ENCODE measurements around the gene IQGAP1. TPM values are rescaled to one million over a fixed set of nuclear protein-coding genes. Genes with fewer than 3 reads are reported as not detected.
"Not testable (repeated sequence)": the region's sequence is repeated elsewhere in the genome, so short reads cannot be mapped to it uniquely, and the experiment has no call there.

Gene IQGAP1
- polyA plus RNA-seq, 3 donors, result 43.6 to 75.2 (median 54.3) TPM

- no peak overlapping the region for H3K27ac ChIP-seq (ENCODE audit: low read depth, low read length)
- WGBS, 3 donors, result 5 to 20% (median 17%) methylated on average over 1 of the region's 1 CpG
Measured at GRCh38 chr15:90401495-90401894, 13.5 kb downstream of the IQGAP1 start.

- H3K27ac ChIP-seq (ENCODE audit: low read depth, low read length), result peak overlapping the region; percentile 46
Measured at GRCh38 chr15:90402223-90402622, 14.2 kb downstream of the IQGAP1 start.

GRCh38 chr15:90402767-90403166, 14.7 kb downstream of the IQGAP1 start:
- WGBS, 3 donors, result 69 to 81% (median 76%) methylated on average over 3 of the region's 3 CpGs
- H3K27ac ChIP-seq (ENCODE audit: low read depth, low read length), result no peak overlapping the region

GRCh38 chr15:90405055-90405607, 17.1 kb downstream of the IQGAP1 start:
- 38 to 73% (median 55%) methylated on average over 3 of the region's 3 CpGs for WGBS, 3 donors
- no peak overlapping the region for H3K27ac ChIP-seq (ENCODE audit: low read depth, low read length)

- no peak overlapping the region for H3K27ac ChIP-seq (ENCODE audit: low read depth, low read length)
- WGBS, 3 donors, result 46 to 62% (median 61%) methylated on average over 3 of the region's 3 CpGs
Measured at GRCh38 chr15:90407336-90407735, 19.3 kb downstream of the IQGAP1 start.

- H3K27ac ChIP-seq (ENCODE audit: low read depth, low read length), result no peak overlapping the region
- 52 to 78% (median 55%) methylated on average over 2 of the region's 2 CpGs for WGBS, 3 donors
Measured at GRCh38 chr15:90407871-90408317, 19.9 kb downstream of the IQGAP1 start.

GRCh38 chr15:90408657-90409056, 20.6 kb downstream of the IQGAP1 start:
- no peak overlapping the region for H3K27ac ChIP-seq (ENCODE audit: low read depth, low read length)
- WGBS, 3 donors, result 90 to 92% (median 91%) methylated on average over 3 of the region's 3 CpGs

GRCh38 chr15:90409587-90409986, 21.5 kb downstream of the IQGAP1 start:
- not testable (repeated sequence) for H3K27ac ChIP-seq (ENCODE audit: low read depth, low read length)
- WGBS, 3 donors, result 86 to 97% (median 86%) methylated on average over 3 of the region's 3 CpGs

- WGBS, 3 donors, result 98 to 100% (median 98%) methylated on average over 3 to 4 of the region's 4 CpGs
- not testable (repeated sequence) for H3K27ac ChIP-seq (ENCODE audit: low read depth, low read length)
Measured at GRCh38 chr15:90410316-90410715, 22.3 kb downstream of the IQGAP1 start.

GRCh38 chr15:90411176-90411575, 23.1 kb downstream of the IQGAP1 start:
- no peak overlapping the region for H3K27ac ChIP-seq (ENCODE audit: low read depth, low read length)
- 89 to 95% (median 93%) methylated on average over 2 of the region's 2 CpGs for WGBS, 3 donors

GRCh38 chr15:90412356-90413194, 24.5 kb downstream of the IQGAP1 start:
- 39 to 43% (median 42%) methylated on average over 3 of the region's 3 CpGs for WGBS, 3 donors
- no peak overlapping the region for H3K27ac ChIP-seq (ENCODE audit: low read depth, low read length)

- 50 to 68% (median 57%) methylated on average over 10 of the region's 10 CpGs for WGBS, 3 donors
- no peak overlapping the region for H3K27ac ChIP-seq (ENCODE audit: low read depth, low read length)
Measured at GRCh38 chr15:90413411-90414379, 25.7 kb downstream of the IQGAP1 start.

- H3K27ac ChIP-seq (ENCODE audit: low read depth, low read length), result peak overlapping the region; percentile 29
- 74 to 81% (median 77%) methylated on average over 9 of the region's 9 CpGs for WGBS, 3 donors
Measured at GRCh38 chr15:90414408-90415028, 26.5 kb downstream of the IQGAP1 start.

GRCh38 chr15:90416052-90416451, 28.0 kb downstream of the IQGAP1 start:
- H3K27ac ChIP-seq (ENCODE audit: low read depth, low read length), result not testable (repeated sequence)
- 87 to 92% (median 91%) methylated on average over 5 of the region's 5 CpGs for WGBS, 3 donors

GRCh38 chr15:90418627-90419026, 30.6 kb downstream of the IQGAP1 start:
- 70 to 83% (median 71%) methylated on average over 4 of the region's 4 CpGs for WGBS, 3 donors
- no peak overlapping the region for H3K27ac ChIP-seq (ENCODE audit: low read depth, low read length)

GRCh38 chr15:90419206-90419605, 31.2 kb downstream of the IQGAP1 start:
- H3K27ac ChIP-seq (ENCODE audit: low read depth, low read length), result no peak overlapping the region

GRCh38 chr15:90419738-90420406, 31.8 kb downstream of the IQGAP1 start:
- 59 to 64% (median 64%) methylated on average over 6 of the region's 6 CpGs for WGBS, 3 donors
- H3K27ac ChIP-seq (ENCODE audit: low read depth, low read length), result no peak overlapping the region

- no peak overlapping the region for H3K27ac ChIP-seq (ENCODE audit: low read depth, low read length)
- 75 to 92% (median 85%) methylated on average over 1 of the region's 1 CpG for WGBS, 3 donors
Measured at GRCh38 chr15:90420451-90420850, 32.4 kb downstream of the IQGAP1 start.

Measured in adipose tissue (tissue), 3 donors.